Upper lobe of left lung (tissue), 4 donors: ENCODE results near the gene FOLR2.
"Not testable (repeated sequence)": the region's sequence is repeated elsewhere in the genome, so short reads cannot be mapped to it uniquely, and the experiment has no call there.

Experiments used
- CTCF ChIP-seq, 6 experiments: fragments of 450-650 bp in 4 of 6; fragments of 200-600 bp in 2 of 6; sonication (generic) in 2 of 6; IDR thresholded peaks; one replicate each; pipeline ENCODE4 v1.5.1; 2016 to 2019; ENCODE audit warnings: antibody characterized with exemption in 6 of 6
- EP300 ChIP-seq, 4 donors: sonication (generic); formaldehyde crosslinking; IDR thresholded peaks; one replicate each; pipeline ENCODE4 v1.5.1; 2017; ENCODE audit warnings: antibody characterized with exemption in 4 of 4, control low read depth in 2 of 4
- POLR2A ChIP-seq, 4 donors: fragments of 450-650 bp; IDR thresholded peaks; one replicate each; pipeline ENCODE4 v1.5.1; 2016 to 2017; ENCODE audit warnings: antibody characterized with exemption in 4 of 4, mild to moderate bottlenecking in 2 of 4
- POLR2AphosphoS5 ChIP-seq, 2 donors: sonication (generic); formaldehyde crosslinking; IDR thresholded peaks; one replicate each; pipeline ENCODE4 v1.5.1; 2017; ENCODE audit warnings: antibody characterized with exemption in 2 of 2

GRCh38 chr11:72180892-72181552, 35.6 kb upstream of the FOLR2 start:
- not testable (repeated sequence) for TF ChIP-seq CTCF, POLR2AphosphoS5, POLR2A, EP300 (IDR thresholded peaks at IDR 0.05)
